Superior temporal gyrus (tissue), 1 donor: Measurements from ENCODE around the gene KSR2.
"Not testable (repeated sequence)": the region's sequence is repeated elsewhere in the genome, so short reads cannot be mapped to it uniquely, and the experiment has no call there.

Experiments used
- DNase-seq: peaks from one replicate; pipeline ENCODE4 v3.0.0-alpha.2; 2016; ENCODE audit errors: extremely low spot score

KSR2 gene

DNA sequence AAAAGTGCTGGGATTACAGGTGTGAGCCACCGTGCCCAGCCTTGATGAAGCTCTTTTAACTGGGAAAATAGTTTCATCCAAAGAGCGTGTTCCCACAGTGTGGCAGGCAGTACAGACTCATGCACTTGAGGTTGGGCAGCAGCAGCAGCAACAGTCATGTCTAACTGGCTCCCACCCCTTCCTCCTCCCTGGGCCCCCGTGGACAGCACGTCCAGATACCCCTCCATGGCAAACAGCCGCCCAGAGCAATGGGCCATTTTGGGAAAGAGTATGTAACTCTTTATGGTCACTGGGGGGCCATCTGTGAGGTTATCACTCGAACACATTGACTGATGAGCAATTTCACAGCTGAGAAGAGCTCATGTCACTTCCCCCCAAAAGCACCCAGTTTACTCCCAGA lies 328.3 kb downstream of the KSR2 start:
- DNase-seq = no peak

DNA sequence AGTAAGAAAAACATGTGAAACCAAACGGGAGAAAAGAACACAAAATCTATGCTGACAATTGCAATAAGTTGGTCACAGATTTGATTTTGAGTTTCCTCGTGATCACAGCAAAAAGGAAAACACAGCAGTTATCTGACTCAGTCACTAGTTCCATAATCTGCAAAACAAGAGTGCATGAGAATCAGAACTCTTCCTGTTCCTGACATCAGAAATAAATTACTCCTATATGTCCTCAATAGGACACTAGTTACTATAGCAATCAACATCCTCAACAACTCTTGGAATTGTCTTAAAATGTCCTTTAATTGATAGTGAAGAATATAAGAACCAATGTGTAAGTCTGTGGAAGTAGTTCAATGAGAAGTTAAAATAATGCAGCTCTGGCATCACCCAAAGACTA lies 339.3 kb downstream of the KSR2 start:
- no peak for DNase-seq

DNA sequence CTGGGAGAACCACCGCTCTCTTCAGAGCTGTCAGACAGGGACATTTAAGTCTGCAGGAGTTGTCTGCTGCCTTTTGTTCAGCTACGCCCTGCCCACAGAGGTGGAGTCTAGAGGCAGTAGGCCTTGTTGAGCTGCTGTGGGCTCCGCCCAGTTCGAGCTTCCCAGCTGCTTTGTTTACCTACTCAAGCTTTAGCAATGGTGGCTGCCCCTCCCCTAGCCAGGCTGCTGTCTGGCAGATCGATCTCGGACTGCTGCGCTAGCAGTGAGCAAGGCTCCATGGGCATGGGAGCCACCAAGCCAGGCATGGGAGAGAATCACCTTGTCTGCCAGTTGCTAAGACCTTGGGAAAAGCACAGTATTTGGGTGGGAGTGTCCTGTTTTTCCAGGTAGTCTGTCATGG lies 340.1 kb downstream of the KSR2 start:
- not testable (repeated sequence) for DNase-seq

DNA sequence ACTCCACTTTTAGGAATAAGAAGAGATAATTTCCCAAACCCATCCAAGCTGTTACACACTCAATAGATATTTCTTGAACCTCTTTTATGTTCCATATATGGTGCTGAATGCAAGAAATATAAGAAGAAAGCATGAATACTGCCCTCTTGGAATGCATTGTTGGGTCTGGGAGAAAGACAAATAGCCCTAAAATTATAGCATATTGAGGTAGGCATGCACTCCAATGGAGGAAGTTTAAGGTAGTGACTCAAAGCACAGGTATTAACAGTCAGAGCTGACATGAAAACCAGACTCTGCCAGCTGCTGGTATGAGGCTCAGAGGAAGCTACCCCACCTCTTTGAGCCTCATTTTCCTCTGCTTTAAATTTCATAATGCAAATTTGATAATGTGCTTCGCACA lies 346.0 kb downstream of the KSR2 start:
- DNase-seq = no peak

DNA sequence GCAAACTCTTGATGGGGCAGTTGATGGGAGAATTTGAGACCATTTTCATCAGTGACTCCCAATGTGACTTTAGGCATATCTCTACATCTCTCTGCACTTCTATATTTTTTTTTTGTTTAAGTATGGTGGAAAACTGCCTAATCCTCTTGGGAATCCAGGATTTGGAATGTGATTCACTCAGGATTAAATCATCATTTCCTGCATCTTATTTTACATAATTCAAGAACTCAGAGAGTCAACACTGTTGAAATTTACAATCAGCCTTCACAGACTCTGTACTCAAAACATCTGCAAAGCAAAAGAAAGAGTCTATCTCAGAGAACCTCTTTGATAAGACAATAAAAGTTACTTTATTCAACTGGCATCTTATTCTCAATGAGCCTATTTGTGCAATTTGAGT lies 346.7 kb downstream of the KSR2 start:
- no peak for DNase-seq

DNA sequence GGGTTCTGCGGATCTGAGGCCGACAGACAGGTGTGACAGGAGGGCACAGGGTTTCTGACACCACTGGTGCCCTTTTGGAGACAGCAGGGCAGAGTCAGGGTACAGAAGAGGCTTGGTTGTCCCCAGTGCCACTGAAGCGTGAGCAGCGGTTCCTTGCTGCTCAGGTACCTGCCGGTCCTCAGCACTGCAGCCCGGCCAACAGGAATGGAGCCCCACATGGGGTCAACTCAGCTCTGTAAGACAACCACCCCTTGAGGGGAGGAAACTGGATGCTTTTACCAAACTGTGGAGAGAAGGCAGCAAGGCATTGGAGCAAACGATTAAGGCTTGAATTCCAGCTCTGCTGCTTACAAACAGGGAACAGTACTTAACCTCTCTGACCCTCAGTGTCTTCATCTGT lies 361.0 kb downstream of the KSR2 start:
- no peak for DNase-seq

DNA sequence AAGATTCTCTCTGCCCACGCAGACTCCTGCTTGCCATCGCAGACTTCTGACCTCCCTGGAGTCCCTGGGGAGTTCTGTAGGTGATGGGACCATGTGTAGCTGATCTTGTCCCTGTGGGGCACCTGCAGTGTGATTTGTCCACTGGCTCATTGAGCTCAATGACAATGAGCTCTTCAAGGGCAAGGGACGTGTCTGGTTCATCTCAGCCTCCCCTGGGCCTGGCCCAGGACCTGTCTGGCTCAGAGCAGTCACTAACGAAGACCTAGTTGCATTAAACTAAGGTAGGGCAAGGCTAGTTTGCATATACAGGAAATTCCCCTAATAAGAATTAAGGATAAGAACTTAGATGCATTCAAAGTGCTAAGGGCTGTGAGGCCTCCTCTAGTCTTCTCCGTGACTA lies 361.8 kb downstream of the KSR2 start:
- DNase-seq = no peak

DNA sequence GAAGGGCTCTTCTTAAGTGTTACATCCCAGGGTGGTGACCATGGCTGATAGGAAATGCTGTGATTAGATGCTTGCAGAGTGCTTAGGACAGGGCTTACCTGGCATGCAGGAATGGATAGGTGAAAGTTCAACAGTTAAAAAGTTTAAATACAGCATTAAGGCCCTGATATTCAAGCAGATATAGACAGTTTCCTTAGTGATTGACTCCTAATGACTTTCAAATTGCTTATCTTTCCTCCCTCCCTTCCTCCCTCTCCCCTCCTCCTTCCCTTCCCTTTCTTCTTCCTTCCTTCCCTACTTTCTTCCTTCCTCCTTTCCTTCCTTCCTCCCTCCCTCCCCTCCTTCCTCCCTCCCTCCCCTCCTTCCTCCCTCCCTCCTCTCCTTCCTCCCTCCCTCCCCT lies 362.8 kb downstream of the KSR2 start:
- DNase-seq = no peak

DNA sequence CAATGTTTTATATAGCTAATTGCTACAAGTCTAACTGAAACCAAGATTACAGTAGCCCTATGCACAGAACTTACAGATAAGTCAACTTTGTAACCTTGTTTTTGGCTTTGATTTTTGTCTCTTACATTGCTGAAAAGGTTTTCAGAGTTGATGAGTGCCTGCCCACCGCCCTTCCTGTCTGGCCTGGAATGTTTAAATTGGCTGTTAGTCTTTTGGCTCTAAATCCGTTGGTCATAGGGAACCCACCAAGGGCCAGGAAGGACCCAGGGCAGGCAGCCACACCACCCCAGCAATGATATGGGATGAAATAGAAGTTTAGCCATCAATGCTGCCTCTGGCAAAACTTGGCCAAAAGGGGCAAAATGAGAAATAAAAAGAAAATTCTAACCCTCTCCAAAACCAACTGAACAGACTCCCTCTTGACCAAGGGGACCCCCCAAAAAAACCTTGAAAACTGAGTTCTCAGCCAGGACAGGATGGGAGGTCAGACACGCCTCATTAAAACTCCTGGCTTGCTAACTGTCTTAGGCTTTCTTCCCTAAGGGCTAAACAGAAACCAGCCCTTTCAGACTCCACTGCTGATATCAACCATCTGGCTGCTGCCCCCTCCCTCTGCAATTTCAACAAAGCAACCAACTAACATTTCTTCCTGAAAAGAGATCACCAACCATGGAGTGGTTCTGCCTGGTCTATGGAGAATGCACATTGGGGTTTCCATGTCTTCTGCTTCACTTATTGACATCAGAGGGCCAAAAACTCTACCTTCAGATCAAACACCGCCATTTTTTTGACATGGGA lies 365.3 kb downstream of the KSR2 start:
- no peak for DNase-seq

DNA sequence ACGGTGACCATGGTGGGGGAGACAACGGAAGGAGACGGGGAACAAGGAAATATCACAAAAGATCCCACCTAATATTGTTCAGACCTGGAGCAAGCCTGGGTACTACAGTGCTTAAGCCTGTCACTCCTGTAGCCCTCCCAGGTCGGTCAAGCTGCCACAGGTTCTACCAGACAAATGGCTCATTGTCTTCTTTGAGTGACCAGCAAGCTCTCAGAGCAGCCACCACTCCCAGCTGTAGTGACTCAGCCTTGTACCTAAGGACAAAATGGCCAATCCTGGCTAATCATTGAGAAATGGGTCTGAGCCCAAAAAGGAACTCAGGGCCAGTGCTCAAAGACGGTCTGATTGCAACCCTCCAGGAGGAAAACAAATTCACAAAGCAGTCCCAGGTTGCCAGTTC lies 368.9 kb downstream of the KSR2 start:
- no peak for DNase-seq

DNA sequence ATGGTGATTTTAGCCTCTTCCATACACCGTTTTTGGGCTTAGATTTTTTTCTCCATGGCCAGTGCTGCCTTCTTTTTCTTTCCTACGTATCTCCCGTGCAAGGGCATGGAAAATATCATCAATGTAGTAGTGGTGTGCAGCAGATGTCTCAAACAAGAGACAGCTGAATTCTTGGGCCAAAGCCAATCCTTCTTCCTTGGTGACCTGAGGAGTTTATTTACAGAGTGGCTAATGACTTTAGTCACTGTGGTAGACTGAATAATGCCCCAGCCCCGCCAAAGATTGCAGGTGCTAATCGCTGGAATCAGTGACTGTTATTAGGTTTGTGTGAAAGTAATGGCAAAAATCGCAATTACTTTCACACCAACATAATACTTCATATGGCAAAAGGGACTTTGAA lies 371.8 kb downstream of the KSR2 start:
- DNase-seq = no peak

DNA sequence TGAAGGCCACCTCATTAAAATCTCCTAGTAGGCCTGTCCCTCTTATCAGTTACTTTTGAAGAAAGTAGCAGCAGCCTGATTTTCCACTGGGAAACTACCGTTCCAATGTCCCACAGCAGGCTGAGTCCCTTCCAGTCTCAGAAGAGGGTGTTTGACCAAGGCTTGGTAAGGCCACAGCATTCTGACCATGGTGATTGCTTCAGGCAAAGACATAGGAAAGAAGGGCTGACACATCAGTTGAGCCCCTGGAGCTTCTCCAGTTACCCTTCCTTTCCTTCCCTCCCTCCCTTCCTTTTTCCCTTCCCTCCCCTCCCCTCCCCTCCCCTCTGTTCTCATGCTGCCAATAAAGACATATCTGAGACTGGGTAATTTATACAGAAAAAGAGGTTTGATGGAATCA lies 373.0 kb downstream of the KSR2 start:
- DNase-seq = no peak

DNA sequence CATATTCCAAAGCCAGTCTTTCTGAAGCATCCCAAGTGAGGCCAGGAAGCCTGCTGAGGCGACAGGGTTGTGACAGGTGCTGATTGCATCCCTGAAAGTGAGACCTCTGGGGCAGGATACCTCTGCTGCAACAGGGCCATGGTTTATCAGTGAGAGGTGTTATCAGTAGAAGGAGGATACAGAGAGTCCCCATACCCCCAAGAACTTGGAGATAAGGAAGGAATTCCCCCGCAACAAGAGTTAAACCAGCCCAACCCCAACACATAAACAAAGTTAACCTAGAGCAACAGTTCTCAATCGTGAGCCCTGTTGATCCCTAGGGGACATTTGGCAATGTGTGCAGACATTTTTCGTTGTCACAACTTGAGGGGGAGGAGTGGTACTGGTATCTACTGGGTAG lies 374.3 kb downstream of the KSR2 start:
- DNase-seq = no peak

DNA sequence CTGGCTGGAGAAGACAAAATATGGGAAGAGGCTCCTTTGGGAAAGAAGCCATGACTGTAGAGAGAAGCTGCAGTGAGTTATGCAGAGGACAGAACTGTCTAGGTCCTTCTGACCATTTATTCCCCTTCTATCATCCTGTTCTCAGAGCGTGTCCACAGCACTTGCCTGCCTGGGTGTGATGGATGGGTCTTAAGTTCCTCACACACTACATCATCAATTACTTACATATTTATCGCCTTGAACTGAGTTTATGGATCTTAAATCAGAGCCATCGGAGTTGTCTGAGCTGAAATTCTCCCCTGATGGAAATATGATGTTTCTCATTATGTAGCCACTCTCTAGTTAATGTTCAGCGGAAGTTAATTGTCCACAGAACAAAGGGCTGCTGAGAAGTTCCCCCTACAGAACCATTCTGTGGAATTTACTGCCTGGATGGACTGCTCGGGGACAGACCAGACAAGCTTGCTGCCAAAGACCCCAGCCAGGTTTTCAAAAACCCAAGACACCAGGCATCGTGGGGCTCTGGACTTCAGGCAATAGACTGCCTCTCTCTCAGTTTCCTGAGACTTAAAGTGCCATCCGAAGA lies 374.9 kb downstream of the KSR2 start:
- no peak for DNase-seq

DNA sequence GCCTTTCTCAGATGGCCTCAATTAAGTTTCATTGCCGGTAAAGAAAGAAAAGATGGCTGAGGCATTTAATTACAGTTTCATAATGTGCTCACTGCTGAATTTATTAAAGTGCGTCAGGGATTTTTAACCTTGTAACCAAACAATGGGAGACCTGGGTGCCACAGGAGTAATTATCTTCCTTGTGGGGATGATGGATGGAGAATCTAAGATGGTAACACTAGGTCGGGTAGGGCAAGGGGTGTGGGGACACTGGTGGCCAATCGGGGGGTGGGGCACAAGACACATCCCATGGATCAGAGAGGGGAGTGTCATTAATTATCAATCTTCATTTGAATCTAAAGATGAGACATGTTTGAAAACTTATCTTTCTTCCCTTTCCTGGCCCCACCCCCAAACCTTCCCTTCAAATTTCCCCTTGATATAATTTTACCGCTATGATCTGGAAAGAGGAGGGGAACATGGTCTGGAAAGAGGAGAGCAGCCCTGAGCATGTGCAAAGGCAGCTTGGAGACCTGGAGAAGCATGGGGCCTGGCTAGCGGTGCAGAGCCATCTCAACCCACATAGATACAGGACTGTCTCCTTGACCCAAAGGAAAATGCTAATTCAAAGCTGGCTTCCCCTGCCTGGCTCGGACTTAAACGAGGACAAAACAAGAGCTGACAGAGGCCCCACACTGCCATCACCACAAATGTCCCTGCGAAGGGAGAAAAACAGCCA lies 376.0 kb downstream of the KSR2 start:
- DNase-seq = no peak

DNA sequence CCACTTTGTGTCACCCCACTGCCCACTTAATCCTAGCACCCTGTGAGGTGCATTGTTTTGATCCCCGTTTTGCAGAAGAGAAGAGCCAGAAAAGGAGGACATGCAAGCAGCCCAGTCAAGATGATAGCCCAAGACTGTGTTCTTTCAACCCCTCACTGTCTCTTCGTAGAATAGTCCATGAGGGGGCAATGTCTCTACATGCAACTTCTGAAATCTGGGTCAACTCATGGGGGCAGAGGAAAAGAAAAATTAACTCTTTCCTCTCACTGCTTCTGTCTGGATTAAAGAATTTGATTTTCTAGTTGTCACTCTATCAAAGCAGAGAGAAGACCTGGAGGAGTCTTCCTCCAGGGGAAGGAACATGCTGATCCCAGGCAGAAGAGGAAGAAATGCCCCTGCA lies 377.8 kb downstream of the KSR2 start:
- no peak for DNase-seq

DNA sequence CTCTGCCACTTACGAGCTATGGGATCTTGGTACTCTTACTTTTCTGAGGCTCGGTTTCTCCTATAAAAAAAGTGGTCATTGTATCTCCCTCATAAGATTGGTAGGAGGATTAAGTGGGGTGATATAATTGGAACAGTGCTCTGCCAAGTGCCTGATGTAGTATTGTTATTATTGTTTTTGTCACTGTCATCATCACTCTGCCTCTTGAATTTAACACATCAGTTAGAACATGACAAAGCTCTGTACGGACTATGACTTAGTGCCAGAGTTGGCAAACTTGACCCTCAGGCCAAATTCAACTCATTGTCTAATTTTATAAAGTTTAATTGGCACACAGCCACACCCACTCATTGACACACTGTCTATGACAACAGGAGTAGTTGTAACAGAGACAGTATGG lies 378.4 kb downstream of the KSR2 start:
- DNase-seq = no peak

DNA sequence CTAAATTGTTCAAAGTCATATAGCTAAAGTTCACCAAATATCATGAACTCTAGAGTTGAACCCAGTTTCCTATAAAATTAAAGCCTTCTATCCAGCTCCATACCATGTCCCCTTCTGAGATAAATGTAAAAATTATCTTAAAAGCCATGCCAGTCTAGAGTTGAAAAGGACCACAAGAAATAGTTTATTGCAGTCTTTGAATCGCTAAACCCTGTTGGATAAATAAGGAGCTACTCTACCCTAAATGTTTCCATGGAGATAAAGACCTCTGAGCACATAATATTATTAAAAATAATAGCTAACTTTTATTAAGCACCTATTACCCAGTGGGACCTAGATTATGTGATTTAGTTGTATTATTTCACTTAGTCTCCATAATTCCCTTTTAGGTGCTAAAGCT lies 379.8 kb downstream of the KSR2 start:
- no peak for DNase-seq

DNA sequence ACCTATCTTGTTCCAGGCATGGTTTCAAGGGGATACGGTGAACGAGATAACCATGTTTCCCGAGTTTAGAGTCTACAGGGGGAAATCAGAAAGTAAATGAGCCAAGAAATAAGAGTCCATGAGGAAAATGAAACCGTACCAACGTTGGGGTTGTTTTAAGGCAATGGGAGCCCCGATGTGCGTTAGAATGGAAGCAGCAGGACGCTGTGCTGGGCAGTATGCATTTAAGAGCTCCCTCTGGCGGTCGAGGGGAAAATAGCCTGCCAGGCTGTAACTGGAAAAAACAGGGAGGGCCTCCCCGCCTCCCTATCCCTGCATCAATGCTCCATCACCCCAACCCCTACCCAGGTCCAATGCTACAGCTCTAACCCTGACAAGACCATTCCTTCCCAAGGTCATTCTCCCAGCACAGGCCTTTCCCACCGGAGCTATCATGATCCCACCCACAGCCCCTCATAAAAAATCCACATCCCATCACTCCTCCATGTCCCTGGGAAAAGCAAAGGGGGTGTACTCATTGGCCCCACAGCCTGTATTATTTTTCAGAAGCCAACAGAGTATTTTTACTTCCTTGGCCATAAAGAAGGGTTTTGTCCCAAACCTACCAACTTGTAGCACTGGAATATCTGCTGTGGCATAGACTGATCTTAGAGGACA lies 381.0 kb downstream of the KSR2 start:
- DNase-seq = peak; percentile 61

DNA sequence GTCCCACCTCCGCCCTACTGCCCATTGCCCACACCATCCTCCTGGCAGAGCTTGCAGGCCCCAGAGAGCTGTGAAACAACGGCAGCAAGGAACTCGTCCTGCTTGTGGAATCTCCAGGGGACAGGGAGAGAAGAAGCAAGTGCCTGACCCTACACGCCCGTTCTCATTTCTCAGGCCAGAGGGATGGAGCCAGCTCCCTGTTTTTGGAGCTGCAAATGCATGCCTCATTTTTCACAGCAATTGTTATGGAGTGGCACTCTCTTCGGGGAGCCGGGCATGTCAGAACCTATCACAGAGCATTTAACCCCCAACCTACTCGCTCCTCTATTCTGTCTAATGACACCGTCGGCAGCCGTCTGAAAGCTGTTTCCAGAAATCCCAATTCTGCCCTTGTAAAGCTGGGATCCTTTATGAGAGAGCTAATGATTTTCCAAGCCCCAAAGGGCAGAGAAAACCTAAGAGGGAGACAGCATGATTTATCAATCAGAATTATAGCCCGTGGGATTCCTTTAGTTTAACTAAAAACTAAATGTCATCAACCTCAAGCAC lies 385.0 kb downstream of the KSR2 start:
- DNase-seq = no peak

DNA sequence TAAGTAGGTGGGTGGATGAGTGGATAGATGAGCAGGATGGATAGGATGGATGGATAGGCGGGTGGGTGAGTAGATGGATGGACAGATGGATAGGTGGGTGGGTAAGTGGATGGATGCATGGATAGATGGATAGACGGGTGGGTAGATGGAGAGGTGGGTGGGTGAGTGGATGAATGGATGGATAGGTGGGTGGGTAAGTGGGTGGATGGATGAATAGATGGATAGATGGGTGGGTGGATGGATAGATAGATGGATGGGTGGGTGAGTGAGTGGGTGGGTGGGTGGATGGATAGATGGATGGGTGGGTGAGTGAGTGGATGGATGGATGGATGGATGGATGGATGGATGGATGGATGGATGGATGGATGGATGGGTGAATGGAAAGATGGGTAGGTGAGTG lies 385.7 kb downstream of the KSR2 start:
- no peak for DNase-seq

DNA sequence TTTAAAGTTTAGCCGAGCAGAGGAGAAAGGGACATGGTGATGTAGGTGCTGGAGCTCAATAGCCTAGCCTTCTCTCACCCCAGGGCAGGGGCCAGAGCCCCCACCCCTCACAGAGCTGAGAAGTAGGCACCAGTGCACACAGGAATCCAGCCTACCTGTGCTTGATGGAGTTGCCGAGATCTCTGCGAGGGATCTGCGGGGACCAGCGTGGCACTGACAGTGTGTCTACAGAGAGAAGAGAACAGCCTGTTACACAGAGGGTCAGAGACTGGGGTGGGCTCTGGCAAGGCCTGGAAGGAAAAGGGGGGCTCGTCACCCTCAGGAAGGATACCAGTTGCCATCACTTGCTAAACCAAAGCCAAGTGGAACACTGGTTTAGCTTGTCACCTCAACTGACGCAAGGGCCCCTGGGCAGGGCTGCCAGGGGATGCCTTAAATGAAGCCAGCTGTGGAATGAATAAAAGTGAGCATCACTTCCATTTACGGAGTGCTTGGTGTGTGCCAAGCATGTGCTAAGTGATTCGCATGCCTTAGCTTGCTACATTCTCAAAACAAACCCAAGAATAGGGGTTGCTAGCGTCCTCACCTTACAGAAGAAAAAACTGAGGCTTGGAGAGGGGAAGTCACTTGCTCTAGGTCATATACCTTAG lies 386.5 kb downstream of the KSR2 start:
- no peak for DNase-seq
